Non-pigmented ciliary epithelial cell (primary cell): ENCODE measurements around the gene TOMM70.
A peak's percentile ranks its signal among the peaks of the same experiment; 100 is the strongest.
"Not testable (repeated sequence)": the region's sequence is repeated elsewhere in the genome, so short reads cannot be mapped to it uniquely, and the experiment has no call there.

Source experiments
- DNase-seq: peaks from one replicate; pipeline ENCODE4 v3.0.0-alpha.2; 2010; ENCODE audit warnings: low read depth

The TOMM70 gene

DNA sequence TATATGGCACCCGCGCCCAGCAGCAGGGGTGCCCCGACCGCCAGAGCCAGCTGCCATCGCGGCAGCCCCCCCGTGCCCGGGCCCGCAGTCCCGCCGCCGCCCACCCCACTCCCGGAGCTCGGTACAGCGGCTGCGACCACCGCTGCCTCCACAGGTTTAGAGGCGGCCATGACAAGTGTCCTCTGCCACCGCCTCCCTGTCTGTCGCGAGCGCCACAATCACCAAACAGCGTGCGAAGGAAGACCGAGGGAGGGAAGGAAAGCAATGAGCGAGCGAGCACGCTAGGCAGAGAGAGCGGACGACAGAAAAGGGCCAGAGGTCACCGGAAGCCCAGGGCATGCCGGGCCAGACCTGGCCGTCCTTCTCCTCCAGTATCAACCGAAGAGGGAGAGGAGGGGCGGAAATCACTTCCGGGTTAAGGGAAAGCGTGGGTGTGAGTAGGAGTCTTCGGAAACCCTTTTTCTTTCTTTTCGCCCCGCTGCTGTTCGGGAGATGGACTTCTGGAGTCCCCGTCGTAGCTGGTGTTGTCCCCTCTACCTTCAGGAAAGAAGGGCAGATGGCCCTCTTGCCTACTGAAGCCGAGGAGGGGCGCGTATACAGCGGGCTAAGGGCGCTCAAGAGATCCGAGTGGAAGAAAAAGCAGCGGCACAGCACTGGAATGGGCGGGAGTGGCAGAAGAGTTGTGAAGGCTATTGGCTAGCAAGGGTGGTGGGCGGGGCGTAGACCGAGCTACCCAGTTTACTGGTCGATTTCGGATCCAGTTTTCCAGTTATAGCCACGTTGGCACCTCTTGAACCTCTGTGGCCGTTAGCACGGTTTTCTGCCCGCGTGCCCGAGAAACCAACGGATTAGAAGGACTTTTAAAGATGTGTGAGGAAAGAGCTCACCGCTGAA, at the start of gene TOMM70, which contains the start of gene LNP1:
Gene TOMM70 (minus strand): TSS at position 310 of the 894 bp plus-strand sequence. CDS start 140 bp downstream, at position 170.
Gene LNP1 (plus strand): TSS at position 760 of the 894 bp plus-strand sequence. CDS start 28,191 bp downstream, outside the sequence.
- peak; percentile 86 for DNase-seq

DNA sequence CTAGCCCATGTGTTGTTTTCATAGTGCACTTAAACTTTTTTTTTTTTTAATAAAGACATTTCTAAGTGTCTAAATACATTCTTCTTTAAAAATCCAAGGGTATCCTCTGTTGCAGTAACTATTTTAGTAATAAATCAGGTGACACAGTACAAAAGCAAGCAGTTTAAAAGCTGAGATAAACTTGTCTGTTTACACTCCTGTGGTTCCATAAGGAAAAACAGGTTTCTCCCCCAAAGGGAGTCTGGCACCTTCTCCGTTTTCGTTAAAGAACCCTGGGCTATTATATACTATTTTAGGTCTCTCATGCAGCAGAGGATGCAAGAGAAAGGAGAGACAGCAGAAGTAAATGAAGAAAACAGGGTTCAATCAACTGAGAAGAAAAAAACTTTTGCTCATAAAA, 48.3 kb upstream of the TOMM70 start:
- DNase-seq, result no peak

DNA sequence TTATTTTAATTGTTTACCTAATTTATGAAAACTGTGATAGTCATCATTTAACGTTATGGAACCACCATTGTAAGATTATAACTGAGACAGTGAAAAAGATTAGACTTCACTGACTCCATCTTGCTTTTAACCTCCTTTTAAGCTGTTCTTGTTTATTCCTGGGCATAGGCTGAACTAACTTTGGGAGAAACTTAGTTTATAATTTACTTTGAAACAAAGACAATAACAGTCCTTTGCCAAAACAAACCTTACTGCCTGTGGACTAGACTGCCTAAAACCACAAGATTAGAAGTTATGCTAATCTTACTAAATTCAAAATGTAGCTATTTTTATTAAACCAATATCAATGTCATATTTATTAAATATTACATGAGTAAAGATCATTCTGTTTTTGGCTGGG, 47.2 kb upstream of the TOMM70 start:
- no peak for DNase-seq

DNA sequence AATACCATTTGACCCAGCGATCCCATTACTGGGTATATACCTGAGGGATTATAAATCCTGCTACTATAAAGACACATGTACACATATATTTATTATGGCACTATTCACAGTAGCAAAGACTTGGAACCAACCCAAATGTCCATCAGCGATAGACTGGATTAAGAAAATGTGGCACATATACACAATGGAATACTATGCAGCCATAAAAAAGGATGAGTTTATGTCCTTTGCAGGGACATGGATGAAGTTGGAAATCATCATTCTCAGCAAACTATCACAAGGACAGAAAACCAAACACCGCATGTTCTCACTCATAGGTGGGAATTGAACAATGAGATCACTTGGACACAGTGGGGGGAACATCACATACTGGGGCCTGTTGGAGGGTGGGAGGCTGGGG, 46.2 kb upstream of the TOMM70 start:
- not testable (repeated sequence) for DNase-seq

DNA sequence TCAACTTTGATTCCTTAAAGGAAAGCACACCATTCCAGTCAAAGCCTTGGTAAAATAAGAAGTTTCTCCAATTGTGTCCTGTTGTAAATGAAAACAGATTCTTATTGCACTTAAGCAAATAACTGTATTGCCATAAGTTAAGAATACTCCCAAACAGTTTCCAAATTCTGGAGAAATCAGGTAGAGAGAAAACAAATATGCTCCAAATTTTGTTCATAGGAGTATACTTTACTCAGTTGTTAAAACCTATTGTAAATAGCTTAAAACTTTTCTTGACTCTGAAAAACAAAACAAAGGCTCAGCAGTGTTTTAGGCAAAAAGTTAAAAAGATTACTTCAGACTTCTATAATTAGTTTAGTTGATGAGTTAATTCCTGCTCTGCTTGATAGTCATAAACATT, 42.8 kb upstream of the TOMM70 start:
- no peak for DNase-seq

DNA sequence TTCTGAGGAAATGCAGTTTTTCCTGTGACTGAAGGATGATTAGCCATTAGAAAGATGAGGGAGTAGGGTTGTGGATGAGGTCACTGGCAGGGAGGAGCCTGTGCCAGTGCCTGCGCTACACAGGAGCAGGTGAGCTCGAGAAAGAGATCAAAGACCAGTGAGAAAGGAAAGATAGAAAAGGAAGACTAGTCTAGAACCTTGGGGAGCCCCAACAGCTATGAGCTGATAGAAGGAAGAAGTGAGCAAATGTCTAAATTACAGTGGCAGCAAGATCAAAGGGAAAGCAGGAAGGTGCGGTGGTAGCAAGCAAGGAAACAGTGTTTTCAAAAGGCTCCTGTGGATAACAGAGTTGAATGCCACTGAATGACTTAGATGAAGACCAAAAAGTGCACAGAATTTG, 40.0 kb upstream of the TOMM70 start:
- no peak for DNase-seq

DNA sequence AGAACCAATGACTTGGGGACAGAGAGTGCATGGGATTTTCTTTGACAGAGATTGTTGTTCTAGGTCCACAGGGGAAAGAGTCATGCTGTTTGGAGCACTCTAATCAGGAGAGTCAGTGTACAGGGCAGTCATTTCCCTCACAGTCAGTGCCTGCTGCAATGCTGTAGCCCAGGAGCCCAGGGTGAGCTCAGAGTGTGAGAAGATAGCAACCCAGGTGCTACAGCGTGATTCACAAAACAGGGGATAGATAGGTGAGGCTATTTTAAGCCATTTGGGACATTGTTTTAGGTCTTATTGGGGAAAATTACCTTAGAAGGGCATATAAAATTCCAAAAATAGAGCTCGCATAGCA, 37.7 kb upstream of the TOMM70 start:
- DNase-seq, result no peak

DNA sequence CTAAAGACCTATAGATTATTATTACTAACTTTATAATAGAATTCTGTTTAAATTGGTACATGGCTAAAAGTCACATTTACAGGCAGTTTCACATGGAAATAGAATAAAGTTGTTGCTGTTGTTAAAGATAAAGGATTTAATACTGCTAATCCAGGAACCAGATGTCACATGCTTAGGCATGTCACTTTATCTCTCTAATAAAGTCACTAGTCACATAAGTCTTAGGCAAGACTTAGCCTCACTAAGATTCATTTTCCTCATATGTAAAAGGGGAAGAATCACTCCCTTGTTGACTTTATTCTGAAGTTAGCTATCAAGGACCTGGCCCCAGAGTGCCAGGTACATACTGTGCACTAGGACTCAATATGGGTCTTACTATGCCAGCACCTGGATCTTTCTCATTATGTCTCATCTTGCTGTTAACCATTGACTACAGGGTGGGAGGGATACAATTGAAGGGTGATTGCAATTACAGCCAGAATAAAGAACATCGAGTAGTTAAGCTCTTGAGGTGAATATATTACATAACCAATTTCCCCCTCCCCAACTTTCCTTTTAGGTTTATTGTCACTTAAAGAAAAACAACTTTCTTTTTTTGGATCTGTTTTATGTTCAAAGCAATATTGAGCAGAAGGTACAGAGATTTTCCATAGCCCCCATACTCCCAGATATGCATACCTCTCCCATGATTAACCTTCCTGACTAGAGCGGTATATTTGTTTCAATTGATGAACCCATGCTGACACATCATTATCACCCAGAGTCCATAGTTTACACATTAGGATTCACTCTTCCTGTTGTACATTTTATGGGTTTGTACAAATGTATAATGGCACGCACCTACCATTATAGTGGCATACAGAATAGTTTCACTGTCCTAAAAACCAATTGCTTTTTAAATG, 37.1 kb upstream of the TOMM70 start:
- DNase-seq, result no peak

DNA sequence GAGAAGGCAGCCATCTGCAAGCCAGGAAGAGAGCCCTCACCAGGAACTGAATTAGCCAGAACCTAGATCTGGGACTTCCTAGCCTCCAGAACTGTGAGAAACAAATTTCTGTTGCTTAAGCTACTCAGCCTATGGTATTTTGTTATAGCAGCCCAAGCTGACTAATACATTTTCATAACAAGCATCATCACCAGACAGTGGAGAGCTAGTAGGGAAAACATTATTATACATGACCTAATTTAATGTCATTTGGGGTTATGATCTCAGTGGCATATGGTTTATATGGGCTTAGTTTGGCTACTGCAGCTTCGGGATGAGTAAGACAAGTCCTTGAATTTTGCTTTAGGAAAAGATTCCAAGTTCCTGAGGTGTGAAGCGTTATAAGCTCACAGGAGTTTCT, 36.1 kb upstream of the TOMM70 start:
- no peak for DNase-seq

DNA sequence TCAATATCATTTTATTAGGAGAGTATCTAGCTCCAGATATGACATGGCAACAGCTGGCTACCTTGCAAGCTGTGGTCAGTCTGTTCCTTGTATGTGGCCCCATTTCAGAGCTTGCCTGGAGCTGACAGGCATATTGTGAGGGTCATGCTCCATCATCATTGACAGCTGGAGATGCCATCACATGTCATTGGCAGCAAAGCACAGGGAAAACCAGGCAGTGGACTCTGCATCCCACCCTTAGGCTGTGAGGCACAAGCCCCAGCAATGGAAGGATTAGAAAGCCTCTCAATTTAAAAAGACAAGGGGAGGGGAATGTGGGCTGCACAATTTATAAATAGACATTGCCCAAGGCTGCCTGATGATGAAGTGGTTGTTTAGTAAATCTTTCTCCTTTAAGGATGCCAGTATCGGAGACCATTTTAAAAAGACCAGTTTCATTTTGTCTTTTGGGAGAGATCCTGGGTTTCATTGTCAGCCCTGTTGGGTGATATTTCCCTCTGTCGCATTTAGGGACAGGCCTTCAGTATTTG, 28.4 kb upstream of the TOMM70 start:
- DNase-seq, result no peak

DNA sequence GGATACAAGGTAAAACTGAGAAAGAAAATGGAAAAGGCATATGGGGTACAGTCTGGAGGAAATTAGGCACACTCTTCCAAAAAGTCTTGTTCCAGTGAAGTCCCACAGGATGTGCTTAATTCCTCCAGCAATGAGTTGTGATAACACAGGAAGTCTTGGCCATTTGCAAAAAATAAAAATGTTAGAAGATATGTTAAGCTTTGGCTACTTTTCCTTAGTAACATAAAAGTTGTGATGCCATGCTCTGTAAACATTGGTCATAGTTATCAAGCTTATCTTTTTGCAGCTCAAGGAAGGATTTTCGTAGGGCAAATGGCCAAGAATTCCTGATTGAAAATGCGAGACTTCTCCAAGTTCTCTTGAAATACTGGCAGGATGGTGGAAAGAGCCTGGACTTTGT, 26.8 kb upstream of the TOMM70 start:
- no peak for DNase-seq

DNA sequence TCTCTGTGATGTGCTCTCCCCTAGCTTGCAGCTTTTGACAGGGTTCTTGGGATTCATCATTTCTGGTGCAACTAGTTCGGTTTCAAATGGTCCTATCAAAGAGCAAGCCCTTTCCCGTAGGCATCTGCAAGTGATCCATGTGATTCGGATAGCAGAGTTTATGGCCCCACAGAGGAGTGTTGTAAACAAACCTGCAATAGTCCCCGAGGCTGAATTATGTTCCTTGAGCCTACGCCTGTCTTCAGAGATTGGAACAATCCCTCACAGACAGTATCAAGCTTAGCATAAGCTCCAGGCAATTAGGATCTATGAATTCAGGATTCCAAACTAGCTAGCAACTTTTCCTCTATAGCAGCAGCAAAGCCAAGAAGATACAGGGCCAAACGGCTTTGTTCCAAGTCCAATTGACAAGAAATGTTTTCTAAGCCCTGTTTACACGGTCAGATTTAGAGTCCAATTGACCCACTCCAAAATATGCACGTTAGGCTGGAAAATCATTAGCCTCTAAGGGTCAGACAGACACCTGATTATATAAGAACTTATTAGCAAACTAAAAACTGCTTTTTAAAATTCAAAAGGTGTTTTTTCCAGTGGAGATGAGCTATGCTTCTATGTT, 25.3 kb upstream of the TOMM70 start:
- no peak for DNase-seq

DNA sequence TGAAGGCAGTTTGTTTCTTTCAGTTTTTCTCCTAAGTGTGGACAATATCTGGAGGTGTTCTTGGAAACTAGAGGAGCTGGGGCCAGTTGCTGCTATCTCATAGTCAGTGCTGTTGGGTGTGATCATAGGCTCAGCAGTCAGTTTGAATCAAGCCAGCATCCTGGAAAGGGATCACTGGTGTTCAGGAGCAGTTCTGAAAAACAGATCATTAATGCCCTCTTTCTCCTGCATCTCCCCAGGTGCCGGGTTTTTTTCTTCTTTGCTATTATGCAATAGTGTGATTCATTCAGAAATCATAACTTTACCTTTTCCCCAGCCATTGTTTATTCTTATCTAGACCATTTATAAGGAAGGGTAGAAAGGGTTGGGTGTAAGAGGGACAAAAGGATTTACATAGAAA, 24.4 kb upstream of the TOMM70 start:
- no peak for DNase-seq

DNA sequence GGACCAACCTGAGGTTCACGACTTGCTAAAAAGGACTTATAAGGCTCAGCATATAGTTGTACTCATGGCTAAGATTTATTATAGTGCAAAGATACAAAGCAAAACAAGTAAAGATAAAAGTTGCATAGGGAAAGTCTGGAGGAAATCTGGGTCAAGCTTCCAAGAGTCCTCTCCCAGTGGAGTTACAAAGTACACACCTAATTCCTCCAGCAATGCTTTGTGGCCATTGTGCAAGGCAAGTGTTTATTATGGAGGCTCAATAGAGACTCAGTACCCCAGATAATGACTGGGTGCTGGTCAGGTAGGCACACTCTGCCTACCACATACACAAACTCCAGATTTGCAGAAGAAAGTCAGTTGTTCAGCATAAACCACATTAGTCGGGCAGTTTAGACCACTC, 23.4 kb upstream of the TOMM70 start:
- DNase-seq, result no peak

DNA sequence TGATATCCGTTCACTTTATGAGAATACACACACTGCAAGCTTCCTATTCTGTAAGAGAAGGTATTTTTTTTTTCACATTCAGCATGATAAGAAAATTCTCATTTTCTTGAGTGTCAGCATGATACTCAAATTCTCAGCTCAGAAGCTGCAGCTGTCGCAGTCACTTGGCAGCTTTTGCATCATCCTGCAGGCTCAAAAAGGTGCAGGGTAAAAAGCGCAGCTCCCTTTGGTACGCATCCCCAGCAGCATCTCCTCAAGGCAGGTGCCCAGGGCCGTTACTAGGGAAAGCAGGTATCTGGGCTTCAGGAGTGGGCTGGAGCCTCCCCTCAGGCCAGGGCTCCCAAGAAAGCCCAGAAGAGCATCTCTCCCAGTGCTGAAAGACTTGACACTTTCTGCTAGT, 22.7 kb upstream of the TOMM70 start:
- DNase-seq, result no peak

DNA sequence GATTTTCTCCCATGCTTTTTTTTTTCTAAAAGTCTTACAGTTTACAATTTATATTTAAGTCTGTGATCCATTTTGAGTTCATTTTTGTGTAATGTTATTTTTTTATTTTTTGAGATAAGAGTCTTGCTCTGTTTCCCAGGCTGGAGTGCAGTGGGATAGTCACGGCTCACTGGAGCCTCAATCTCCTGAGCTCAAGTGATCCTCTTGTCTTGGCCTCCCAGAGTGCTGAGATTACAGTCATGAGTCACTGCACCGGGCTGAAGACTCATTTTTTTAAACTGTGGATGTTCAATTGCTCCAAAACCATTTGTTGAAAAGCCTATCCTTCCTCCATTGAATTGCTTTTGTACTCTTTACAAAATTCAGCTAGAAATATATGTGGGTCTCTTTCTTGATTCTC, 20.0 kb upstream of the TOMM70 start:
- no peak for DNase-seq

DNA sequence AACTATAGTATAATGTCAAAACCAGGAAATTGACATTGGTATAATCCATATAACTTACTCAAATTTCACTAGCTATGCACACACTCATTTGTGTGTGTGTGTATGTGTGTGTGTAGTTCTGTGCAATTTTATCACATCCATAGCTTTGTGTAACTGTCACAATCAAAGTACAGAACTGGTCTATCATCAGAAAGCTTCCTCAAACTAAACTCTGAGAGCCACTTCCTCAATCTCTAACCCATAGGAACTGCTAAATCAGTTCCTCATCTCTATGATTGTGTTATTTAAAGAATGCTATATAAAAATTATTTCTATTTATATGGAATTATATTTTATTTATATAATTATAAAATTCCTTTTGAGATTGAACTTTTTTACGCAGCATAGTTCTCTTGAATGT, 18.5 kb upstream of the TOMM70 start:
- no peak for DNase-seq

DNA sequence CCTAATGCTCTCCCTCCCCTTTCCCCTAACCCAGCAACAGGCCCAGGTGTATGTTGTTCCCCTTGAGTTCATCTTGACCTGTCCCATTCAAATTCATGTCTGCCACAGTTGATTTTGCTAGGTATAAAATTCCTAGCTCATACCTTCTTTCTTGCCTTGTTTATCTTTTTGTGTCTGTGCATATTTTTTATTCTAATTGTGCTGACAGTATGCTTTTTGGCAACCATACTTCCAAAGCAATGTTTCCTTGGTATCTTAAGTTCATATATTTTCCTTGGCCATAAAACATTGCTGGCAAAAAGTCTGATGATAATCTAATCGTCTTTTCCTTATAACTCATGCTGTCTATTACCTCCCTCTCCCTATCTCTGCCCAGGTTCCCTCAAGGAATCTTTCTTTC, 16.0 kb upstream of the TOMM70 start:
- no peak for DNase-seq

DNA sequence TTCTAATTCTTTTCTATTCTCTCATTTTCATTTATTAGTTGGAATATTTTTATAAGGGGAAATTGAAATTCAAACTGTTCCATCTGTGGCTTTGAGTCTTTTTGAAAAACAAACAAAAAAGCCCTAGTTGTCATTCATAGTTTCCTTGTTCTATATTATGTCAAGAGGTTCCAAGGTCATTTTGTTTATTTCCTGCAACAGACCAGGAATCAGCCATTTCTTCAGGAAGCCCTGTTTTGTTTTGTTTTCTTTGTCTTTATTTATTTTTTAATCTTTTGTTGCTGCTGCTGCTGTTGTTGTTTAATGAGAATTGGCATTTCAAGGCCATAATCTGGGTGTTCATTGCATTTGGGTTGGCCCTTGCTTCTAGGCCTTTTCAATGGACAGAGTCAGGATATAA, 15.3 kb upstream of the TOMM70 start:
- DNase-seq, result no peak

DNA sequence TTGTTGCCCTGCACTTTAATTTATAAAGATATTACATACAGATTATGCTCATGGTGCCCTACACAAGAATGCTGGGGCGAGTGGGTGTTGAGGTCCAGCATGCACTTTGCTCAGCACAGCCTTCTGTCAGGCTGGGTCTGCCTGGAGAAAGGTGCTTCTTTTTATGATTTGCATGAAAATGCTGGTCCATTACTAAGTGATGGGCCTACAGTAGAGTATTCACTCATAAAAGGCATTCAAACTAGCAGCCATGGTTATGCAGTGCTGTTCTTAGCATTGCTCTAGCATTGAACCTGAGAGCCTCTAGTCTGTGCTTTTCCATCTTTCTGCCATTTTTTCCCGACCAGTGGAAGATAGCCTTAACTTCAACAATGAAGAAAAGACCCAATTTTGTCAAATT, 12.7 kb upstream of the TOMM70 start:
- no peak for DNase-seq

DNA sequence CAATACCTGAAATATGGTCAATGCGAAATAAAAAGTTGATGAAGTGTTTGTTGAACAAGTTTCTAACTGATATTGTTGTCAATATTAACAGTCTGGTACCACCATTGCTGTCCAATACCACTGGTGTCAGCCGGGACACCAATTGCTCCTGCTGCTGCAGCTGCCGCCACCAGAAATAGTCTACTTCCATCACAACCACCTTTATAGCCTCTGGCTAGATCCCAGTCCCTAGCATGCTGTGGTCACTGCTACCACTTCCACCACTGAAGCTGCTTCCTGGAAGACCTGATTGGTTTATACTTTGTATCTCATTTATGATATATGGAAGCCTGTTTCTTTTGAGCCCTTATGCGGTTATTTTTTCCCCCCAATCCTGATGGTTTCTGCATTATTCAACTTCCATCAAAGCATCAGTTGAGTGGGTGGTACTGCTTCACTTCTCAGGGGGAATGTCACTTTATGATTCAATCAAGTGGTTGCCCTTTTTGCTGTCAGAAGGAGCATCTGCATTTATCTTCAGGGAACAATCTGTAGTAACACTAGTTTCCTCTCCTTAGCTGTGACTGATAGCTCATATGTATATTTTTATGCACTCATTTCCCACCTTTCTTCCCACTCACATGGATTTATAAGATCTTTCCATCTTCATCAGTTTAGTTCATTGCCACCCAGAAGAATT, 12.2 kb upstream of the TOMM70 start:
- no peak for DNase-seq
